ENCODE measurements around the gene BTG2. TPM values are rescaled to one million over a fixed set of nuclear protein-coding genes. Genes with fewer than 3 reads are reported as not detected.

BTG2 gene
- total RNA-seq, 1 experiment from 2014 or later, result 2.2 TPM

GRCh38 chr1:203351037-203351625, 45.8 kb downstream of the BTG2 start, which contains the start of gene FMOD:
Gene FMOD (minus strand): TSS chr1:203351122. CDS start chr1:203348270, 2,852 bp downstream.
- CTCF ChIA-PET, result no interaction called here
- BruUV-seq (replicated peaks), result no TSS peak
- Histone ChIP-seq H4K20me1 (ENCODE audit: low read length) (no peaks in the 10 kb centered on the region), H3K4me1 (ENCODE audit: insufficient read depth, low read length) (no peaks in the 10 kb centered on the region), H3K4me3 (ENCODE audit: low read length) (no peak within 1 kb of the TSS), H3K9ac (ENCODE audit: low read length) (no peak within 1 kb of the TSS), H3K36me3 (ENCODE audit: low read depth, low read length) (no peaks in the 10 kb centered on the region), H3K79me2 (ENCODE audit: low read length) (no peaks in the 10 kb centered on the region), H3K27ac (ENCODE audit: low read length) (no peak within 1 kb of the TSS), H2AFZ (ENCODE audit: low read length) (no peak within 1 kb of the TSS), H3K27me3 (ENCODE audit: low read length) (peaks cover 85% of the 10 kb centered on the region), H3K9me3 (ENCODE audit: low read length) (no peaks in the 10 kb centered on the region), H3K4me2 (ENCODE audit: low read length) (no peak within 1 kb of the TSS), H3K9me2 (replicated peaks; ENCODE audit: low read length) (no peaks in the 10 kb centered on the region), H3F3A (ENCODE audit: low read length, unreplicated experiment) (no peaks in the 10 kb centered on the region)
- DNase-seq, result no peak
- intact Hi-C loops (cut with micrococcal nuclease), result no loop called here
- no peak; the same call in 1 of the 2 replicates for ATAC-seq
- POLR2A ChIA-PET (ENCODE audit: unreplicated experiment), result no interaction called here
- TF ChIP-seq EZH2 (IDR thresholded peaks at IDR 0.05; ENCODE audit: low read length, unreplicated experiment), result no peak
- TF ChIP-seq EZH2phosphoT487 (IDR thresholded peaks at IDR 0.05; ENCODE audit: borderline replicate concordance, low read length), result no peak
- no peak; the same call in 1 of the 2 replicates for TF ChIP-seq CTCF (conservative IDR thresholded peaks at IDR 0.05; ENCODE audit: low read depth, low read length)

DNA sequence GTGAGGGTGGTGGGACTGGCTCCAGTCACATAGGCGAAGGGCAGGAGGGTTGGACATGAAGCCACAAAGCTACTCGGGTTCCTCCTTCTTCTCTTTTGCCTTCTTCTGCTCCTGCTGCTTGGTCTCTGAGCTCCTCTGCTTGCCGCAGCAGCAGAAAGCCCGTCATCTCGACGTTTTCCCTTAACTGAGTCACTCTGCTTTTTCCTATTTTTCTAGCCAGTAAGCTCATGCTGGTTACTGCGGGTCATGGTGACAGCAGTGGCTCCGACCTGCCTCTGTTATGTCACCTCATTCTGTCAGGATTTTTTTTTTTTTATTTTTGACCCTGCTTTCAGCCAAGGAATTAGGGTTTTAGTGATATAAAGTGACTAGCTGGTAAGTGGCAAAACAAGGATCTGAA, 48.2 kb downstream of the BTG2 start:
- Histone ChIP-seq H3K4me3 (ENCODE audit: low read length) (no peak overlapping the region), H3K4me1 (ENCODE audit: insufficient read depth, low read length) (no peaks in the 10 kb centered on the region), H3K79me2 (ENCODE audit: low read length) (no peaks in the 10 kb centered on the region), H3K9me3 (ENCODE audit: low read length) (no peaks in the 10 kb centered on the region), H3K4me2 (ENCODE audit: low read length) (no peak overlapping the region), H2AFZ (ENCODE audit: low read length) (no peak overlapping the region), H4K20me1 (ENCODE audit: low read length) (no peaks in the 10 kb centered on the region), H3K9ac (ENCODE audit: low read length) (no peak overlapping the region), H3F3A (ENCODE audit: low read length, unreplicated experiment) (no peaks in the 10 kb centered on the region), H3K27ac (ENCODE audit: low read length) (no peak overlapping the region), H3K27me3 (ENCODE audit: low read length) (peaks cover 77% of the 10 kb centered on the region), H3K9me2 (replicated peaks; ENCODE audit: low read length) (no peaks in the 10 kb centered on the region), H3K36me3 (ENCODE audit: low read depth, low read length) (no peaks in the 10 kb centered on the region)
- intact Hi-C loops (cut with micrococcal nuclease), result no loop called here
- no peak for TF ChIP-seq EZH2phosphoT487 (IDR thresholded peaks at IDR 0.05; ENCODE audit: borderline replicate concordance, low read length)
- no peak for TF ChIP-seq EZH2 (IDR thresholded peaks at IDR 0.05; ENCODE audit: low read length, unreplicated experiment)
- TF ChIP-seq CTCF (conservative IDR thresholded peaks at IDR 0.05; ENCODE audit: low read depth, low read length), result no peak
- no TSS peak for BruUV-seq (replicated peaks)
- ChIA-PET CTCF (no interaction called here), POLR2A (ENCODE audit: unreplicated experiment) (no interaction called here)
- ATAC-seq (no peak), DNase-seq (no peak)

GRCh38 chr1:203354246-203354645, 48.9 kb downstream of the BTG2 start:
- H3K9ac ChIP-seq (ENCODE audit: low read length), result no peak overlapping the region

More at GRCh38 chr1:203354246-203354645, 48.9 kb downstream of the BTG2 start:
- Histone ChIP-seq H3F3A (ENCODE audit: low read length, unreplicated experiment) (no peaks in the 10 kb centered on the region), H3K4me1 (ENCODE audit: insufficient read depth, low read length) (no peaks in the 10 kb centered on the region), H3K4me2 (ENCODE audit: low read length) (no peak overlapping the region), H3K9me2 (replicated peaks; ENCODE audit: low read length) (no peaks in the 10 kb centered on the region), H3K36me3 (ENCODE audit: low read depth, low read length) (no peaks in the 10 kb centered on the region), H4K20me1 (ENCODE audit: low read length) (no peaks in the 10 kb centered on the region), H3K27ac (ENCODE audit: low read length) (no peak overlapping the region), H3K27me3 (ENCODE audit: low read length) (peaks cover 77% of the 10 kb centered on the region), H3K9me3 (ENCODE audit: low read length) (no peaks in the 10 kb centered on the region), H2AFZ (ENCODE audit: low read length) (no peak overlapping the region), H3K4me3 (ENCODE audit: low read length) (no peak overlapping the region), H3K79me2 (ENCODE audit: low read length) (no peaks in the 10 kb centered on the region)
- no TSS peak for BruUV-seq (replicated peaks)
- peak; percentile 32 for DNase-seq
- intact Hi-C loops (cut with micrococcal nuclease), result no loop called here
- ChIA-PET CTCF (no interaction called here), POLR2A (ENCODE audit: unreplicated experiment) (no interaction called here)
- ATAC-seq, result no peak
- TF ChIP-seq CTCF (conservative IDR thresholded peaks at IDR 0.05; ENCODE audit: low read depth, low read length) (no peak), EZH2phosphoT487 (IDR thresholded peaks at IDR 0.05; ENCODE audit: borderline replicate concordance, low read length) (no peak), EZH2 (IDR thresholded peaks at IDR 0.05; ENCODE audit: low read length, unreplicated experiment) (no peak)

Data from PC-3 (cell line).